PFSK-1 (cell line): Measurements from ENCODE around the gene GPR171.

Experiments
- TAF1 ChIP-seq: IDR thresholded peaks from 2 replicates; pipeline ENCODE4 v1.6.1; 2012; ENCODE audit warnings: low read length, control low read depth, borderline replicate concordance; ENCODE audit not compliant: insufficient read depth
- TF ChIP-seq, protein P1 (sequence below), 2 experiments: IDR thresholded peaks; 2 replicates each; pipeline versions ENCODE4 v1.6.1 to v1.8.0; 2011 to 2012; ENCODE audit warnings: low read depth in 2 of 2, low read length in 2 of 2, control low read depth in 1 of 2, inconsistent platforms in 1 of 2, mild to moderate bottlenecking in 1 of 2, moderate library complexity in 1 of 2; ENCODE audit not compliant: insufficient read depth in 1 of 2

DNA sequence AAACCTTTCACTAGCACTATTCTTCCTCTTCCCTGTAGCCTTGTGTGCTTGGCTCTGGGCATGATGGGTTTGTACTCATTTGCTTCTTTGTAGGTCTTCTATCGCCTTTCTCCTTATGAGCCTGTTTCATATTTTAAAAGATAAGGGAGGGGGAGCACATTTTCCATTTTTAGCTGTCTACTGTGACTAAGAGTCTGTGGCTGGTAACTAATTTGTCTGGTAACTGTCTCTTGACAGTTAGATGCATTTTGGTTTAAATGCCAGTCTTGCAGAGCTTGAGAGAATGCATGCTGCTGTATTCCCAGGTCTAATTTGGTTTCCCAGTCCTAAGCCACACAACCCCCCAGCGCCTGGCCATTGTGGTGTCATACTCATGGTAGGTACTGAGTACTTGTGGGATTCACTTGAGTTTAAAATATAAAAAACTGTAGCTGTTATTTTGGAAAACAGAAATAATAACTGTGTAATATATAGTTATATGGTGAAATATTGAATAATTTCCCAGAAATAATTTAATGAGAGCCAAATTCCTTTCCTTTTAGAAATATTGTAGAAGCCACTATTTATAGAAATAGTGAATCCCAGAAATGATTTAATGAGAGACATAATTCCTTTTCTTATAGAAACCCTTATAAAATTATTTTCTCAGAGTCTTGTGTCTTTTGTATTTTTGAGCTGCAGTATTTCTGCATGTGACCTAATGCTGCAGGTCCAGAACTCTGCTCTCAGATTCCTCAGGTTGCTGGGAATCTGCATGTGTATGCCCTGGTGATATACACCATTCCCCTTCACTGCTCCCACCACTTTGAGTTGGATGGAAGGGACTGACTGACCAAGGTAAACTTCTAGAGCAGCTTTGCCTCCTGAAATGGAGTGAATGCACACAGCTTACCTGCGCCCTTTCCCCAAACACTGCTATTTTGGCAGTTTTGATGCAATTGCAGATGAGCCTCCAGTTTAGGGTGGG, 13.9 kb upstream of the GPR171 start:
- TF ChIP-seq, protein P1, sequence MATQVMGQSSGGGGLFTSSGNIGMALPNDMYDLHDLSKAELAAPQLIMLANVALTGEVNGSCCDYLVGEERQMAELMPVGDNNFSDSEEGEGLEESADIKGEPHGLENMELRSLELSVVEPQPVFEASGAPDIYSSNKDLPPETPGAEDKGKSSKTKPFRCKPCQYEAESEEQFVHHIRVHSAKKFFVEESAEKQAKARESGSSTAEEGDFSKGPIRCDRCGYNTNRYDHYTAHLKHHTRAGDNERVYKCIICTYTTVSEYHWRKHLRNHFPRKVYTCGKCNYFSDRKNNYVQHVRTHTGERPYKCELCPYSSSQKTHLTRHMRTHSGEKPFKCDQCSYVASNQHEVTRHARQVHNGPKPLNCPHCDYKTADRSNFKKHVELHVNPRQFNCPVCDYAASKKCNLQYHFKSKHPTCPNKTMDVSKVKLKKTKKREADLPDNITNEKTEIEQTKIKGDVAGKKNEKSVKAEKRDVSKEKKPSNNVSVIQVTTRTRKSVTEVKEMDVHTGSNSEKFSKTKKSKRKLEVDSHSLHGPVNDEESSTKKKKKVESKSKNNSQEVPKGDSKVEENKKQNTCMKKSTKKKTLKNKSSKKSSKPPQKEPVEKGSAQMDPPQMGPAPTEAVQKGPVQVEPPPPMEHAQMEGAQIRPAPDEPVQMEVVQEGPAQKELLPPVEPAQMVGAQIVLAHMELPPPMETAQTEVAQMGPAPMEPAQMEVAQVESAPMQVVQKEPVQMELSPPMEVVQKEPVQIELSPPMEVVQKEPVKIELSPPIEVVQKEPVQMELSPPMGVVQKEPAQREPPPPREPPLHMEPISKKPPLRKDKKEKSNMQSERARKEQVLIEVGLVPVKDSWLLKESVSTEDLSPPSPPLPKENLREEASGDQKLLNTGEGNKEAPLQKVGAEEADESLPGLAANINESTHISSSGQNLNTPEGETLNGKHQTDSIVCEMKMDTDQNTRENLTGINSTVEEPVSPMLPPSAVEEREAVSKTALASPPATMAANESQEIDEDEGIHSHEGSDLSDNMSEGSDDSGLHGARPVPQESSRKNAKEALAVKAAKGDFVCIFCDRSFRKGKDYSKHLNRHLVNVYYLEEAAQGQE (IDR thresholded peaks at IDR 0.05; ENCODE audit: insufficient read depth in 1 of 2, low read depth in 2 of 2, low read length in 2 of 2): no peak
- TF ChIP-seq TAF1: no peak
